ENCODE measurements around the gene HK3.

The HK3 gene

DNA sequence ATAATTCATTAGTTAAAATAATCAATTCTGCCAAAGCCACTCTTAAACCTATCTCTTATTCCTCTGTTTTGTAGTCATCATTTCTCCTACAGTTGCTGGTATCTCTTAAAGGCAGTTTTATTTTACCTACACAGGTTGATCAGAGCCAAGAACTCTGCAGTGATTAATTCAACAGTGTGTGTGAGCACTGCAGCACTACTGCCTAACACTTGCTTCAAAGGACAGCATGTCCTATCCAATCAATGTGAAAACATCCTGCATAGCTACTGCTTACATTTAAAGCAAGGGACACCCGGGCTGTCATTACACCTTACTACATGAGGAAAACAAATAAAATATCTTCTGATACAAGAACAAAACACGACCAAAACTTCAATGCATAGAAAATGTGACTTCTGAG lies 45.1 kb upstream of the HK3 start:
- no peak overlapping the region for H3K9ac ChIP-seq (ENCODE audit: low read depth, low read length, poor library complexity, severe bottlenecking)
- H2AFZ ChIP-seq (ENCODE audit: low read length): no peak overlapping the region
- H3F3A ChIP-seq (ENCODE audit: low read depth): no peaks in the 10 kb centered on the region
- no peaks in the 10 kb centered on the region for H3K9me2 ChIP-seq (replicated peaks; ENCODE audit: low read depth, low read length)
- no peaks in the 10 kb centered on the region for H4K20me1 ChIP-seq (ENCODE audit: insufficient read depth, low read length, poor library complexity, severe bottlenecking)
- H3K4me2 ChIP-seq (ENCODE audit: low read depth, low read length, poor library complexity, severe bottlenecking): no peak overlapping the region
- no peaks in the 10 kb centered on the region for H3K9me3 ChIP-seq (ENCODE audit: insufficient read depth, low read depth, low read length)
- H3K4me3 ChIP-seq (ENCODE audit: low read length, poor library complexity, severe bottlenecking): no peak overlapping the region
- H3K79me2 ChIP-seq (ENCODE audit: insufficient read depth, low read length): no peaks in the 10 kb centered on the region
- no peaks in the 10 kb centered on the region for H3K4me1 ChIP-seq (ENCODE audit: insufficient read depth, low read length, poor library complexity, severe bottlenecking)
- no peaks in the 10 kb centered on the region for H3K27me3 ChIP-seq (ENCODE audit: insufficient read depth, low read length, poor library complexity, severe bottlenecking)
- peaks cover 12% of the 10 kb centered on the region; the same call in 1 of the 2 replicates for H3K36me3 ChIP-seq (ENCODE audit: insufficient read depth, low read length)
- TF ChIP-seq EZH2phosphoT487 (IDR thresholded peaks at IDR 0.05; ENCODE audit: borderline replicate concordance): no peak
- TF ChIP-seq, protein P1, sequence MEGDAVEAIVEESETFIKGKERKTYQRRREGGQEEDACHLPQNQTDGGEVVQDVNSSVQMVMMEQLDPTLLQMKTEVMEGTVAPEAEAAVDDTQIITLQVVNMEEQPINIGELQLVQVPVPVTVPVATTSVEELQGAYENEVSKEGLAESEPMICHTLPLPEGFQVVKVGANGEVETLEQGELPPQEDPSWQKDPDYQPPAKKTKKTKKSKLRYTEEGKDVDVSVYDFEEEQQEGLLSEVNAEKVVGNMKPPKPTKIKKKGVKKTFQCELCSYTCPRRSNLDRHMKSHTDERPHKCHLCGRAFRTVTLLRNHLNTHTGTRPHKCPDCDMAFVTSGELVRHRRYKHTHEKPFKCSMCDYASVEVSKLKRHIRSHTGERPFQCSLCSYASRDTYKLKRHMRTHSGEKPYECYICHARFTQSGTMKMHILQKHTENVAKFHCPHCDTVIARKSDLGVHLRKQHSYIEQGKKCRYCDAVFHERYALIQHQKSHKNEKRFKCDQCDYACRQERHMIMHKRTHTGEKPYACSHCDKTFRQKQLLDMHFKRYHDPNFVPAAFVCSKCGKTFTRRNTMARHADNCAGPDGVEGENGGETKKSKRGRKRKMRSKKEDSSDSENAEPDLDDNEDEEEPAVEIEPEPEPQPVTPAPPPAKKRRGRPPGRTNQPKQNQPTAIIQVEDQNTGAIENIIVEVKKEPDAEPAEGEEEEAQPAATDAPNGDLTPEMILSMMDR (conservative IDR thresholded peaks at IDR 0.05; ENCODE audit: low read length): no peak

- no peaks in the 10 kb centered on the region for H3K27me3 ChIP-seq (ENCODE audit: insufficient read depth, low read length, poor library complexity, severe bottlenecking)
- no peak overlapping the region for H3K9ac ChIP-seq (ENCODE audit: low read depth, low read length, poor library complexity, severe bottlenecking)
These were observed 44.7 kb upstream of the HK3 start for GRCh38 chr5:176943816-176944215.

DNA sequence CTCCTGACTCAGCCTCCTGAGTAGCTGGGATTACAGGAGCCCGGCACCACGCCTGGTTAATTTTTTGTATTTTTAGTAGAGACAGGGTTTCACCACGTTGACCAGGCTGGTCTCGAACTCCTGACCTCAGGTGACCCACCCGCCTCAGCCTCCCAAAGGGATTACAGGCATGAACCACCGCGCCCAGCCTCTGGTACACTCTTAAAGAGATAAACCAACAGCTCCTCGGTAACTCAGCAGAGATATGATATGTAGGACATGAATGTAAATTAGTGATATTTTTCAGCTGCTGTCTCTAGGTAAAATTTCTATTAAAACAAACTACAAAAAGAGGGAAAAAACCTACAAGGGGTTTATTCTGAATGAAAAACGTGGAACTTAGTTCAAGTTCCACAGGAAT lies 42.8 kb upstream of the HK3 start:
- Histone ChIP-seq H3F3A (ENCODE audit: low read depth) (no peaks in the 10 kb centered on the region), H3K9me2 (replicated peaks; ENCODE audit: low read depth, low read length) (no peaks in the 10 kb centered on the region), H3K4me2 (ENCODE audit: low read depth, low read length, poor library complexity, severe bottlenecking) (no peak overlapping the region), H3K9me3 (ENCODE audit: insufficient read depth, low read depth, low read length) (no peaks in the 10 kb centered on the region), H3K36me3 (ENCODE audit: insufficient read depth, low read length) (peaks cover 14% of the 10 kb centered on the region; the same call in 1 of the 2 replicates), H3K9ac (ENCODE audit: low read depth, low read length, poor library complexity, severe bottlenecking) (no peak overlapping the region), H3K4me3 (ENCODE audit: low read length, poor library complexity, severe bottlenecking) (no peak overlapping the region), H3K4me1 (ENCODE audit: insufficient read depth, low read length, poor library complexity, severe bottlenecking) (no peaks in the 10 kb centered on the region), H3K27me3 (ENCODE audit: insufficient read depth, low read length, poor library complexity, severe bottlenecking) (no peaks in the 10 kb centered on the region), H2AFZ (ENCODE audit: low read length) (no peak overlapping the region), H4K20me1 (ENCODE audit: insufficient read depth, low read length, poor library complexity, severe bottlenecking) (no peaks in the 10 kb centered on the region), H3K79me2 (ENCODE audit: insufficient read depth, low read length) (no peaks in the 10 kb centered on the region)
- TF ChIP-seq, protein P1 (conservative IDR thresholded peaks at IDR 0.05; ENCODE audit: low read length): no peak
- no peak for TF ChIP-seq EZH2phosphoT487 (IDR thresholded peaks at IDR 0.05; ENCODE audit: borderline replicate concordance)

More at GRCh38 chr5:176943816-176944215, 44.7 kb upstream of the HK3 start:
- H3F3A ChIP-seq (ENCODE audit: low read depth): no peaks in the 10 kb centered on the region
- no peak overlapping the region for H3K4me3 ChIP-seq (ENCODE audit: low read length, poor library complexity, severe bottlenecking)
- no peaks in the 10 kb centered on the region for H3K79me2 ChIP-seq (ENCODE audit: insufficient read depth, low read length)
- no peak overlapping the region for H3K4me2 ChIP-seq (ENCODE audit: low read depth, low read length, poor library complexity, severe bottlenecking)
- H4K20me1 ChIP-seq (ENCODE audit: insufficient read depth, low read length, poor library complexity, severe bottlenecking): no peaks in the 10 kb centered on the region
- no peaks in the 10 kb centered on the region for H3K9me3 ChIP-seq (ENCODE audit: insufficient read depth, low read depth, low read length)
- no peak overlapping the region for H2AFZ ChIP-seq (ENCODE audit: low read length)
- H3K9me2 ChIP-seq (replicated peaks; ENCODE audit: low read depth, low read length): no peaks in the 10 kb centered on the region
- TF ChIP-seq, protein P1 (conservative IDR thresholded peaks at IDR 0.05; ENCODE audit: low read length): no peak
- TF ChIP-seq EZH2phosphoT487 (IDR thresholded peaks at IDR 0.05; ENCODE audit: borderline replicate concordance): no peak
- no peaks in the 10 kb centered on the region for H3K4me1 ChIP-seq (ENCODE audit: insufficient read depth, low read length, poor library complexity, severe bottlenecking)
- peaks cover 11% of the 10 kb centered on the region; the same call in 1 of the 2 replicates for H3K36me3 ChIP-seq (ENCODE audit: insufficient read depth, low read length)
